Measurements from ENCODE around the gene FBN1.

Gene FBN1

DNA sequence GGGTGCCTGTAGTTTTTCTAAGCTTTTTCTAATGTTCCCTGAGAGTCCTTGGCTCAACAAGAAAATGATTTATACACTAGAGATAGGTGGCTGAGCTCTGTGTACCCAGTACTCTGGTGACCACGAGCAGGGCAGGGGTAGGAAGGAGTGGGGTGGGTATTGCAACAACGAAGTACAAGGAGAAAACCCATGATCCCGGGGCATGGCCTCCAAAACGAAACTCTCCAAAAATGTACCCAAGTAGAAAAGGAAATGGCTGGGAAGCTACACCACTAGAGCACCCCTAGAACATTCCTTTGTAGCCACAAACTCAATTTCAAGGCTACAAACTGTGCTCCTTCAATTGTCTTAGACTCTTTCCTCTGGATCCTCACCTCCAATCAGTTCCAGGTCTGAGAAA, 175.4 kb downstream of the FBN1 start:
- Histone ChIP-seq H3K9me3 (ENCODE audit: control insufficient read depth, insufficient read depth, low read length) (no peaks in the 10 kb centered on the region), H3K4me3 (ENCODE audit: low read depth, low read length) (no peak overlapping the region), H3K36me3 (ENCODE audit: control insufficient read depth, insufficient read depth, low read length) (no peaks in the 10 kb centered on the region), H3K4me1 (ENCODE audit: control insufficient read depth, insufficient read depth, low read length) (no peaks in the 10 kb centered on the region), H3K27me3 (ENCODE audit: control insufficient read depth, insufficient read depth, low read length) (no peaks in the 10 kb centered on the region), H3K9ac (ENCODE audit: low read depth, low read length) (no peak overlapping the region)

DNA sequence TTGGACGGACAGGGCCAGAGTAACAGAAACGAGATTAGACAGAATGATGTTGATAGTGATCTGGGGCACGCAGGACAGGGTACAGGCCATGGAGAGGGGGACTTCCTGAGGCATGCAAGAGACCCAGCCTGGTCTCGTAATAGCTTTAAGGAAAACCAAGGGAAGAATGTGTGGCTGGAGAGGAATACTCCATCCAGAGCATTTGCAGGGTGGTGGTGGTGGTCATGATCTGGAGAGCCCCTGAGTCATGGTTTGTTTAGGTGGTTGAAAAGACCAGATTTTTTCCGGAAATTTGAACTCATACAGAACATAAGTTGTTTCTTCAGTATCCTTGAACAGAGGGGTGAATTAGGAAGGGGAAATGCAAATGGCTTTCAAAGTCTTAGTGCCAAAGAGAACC, 175.8 kb downstream of the FBN1 start:
- Histone ChIP-seq H3K36me3 (ENCODE audit: control insufficient read depth, insufficient read depth, low read length) (no peaks in the 10 kb centered on the region), H3K4me3 (ENCODE audit: low read depth, low read length) (no peak overlapping the region)

DNA sequence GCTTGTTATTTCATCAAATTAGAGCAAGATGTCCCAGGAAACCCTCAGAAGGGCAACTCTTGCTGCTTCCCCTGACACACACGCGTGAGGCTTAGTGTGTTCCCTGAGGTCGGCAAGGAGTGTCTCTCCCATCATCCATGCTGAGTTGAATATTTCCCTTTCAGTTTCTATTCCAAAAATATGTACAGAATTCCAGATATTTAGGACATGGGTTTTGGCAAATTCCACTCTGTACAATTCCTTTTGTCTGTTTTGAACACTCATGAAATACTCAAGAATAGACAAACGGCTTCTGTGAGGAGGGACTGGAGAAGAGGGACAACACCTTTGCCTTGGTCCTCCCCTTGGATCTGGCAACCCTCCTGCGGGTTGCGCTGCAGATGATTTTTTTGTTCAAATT, 176.2 kb downstream of the FBN1 start:
- no peaks in the 10 kb centered on the region for H3K9me3 ChIP-seq (ENCODE audit: control insufficient read depth, insufficient read depth, low read length)
- H3K9ac ChIP-seq (ENCODE audit: low read depth, low read length): no peak overlapping the region
- no peaks in the 10 kb centered on the region for H3K4me1 ChIP-seq (ENCODE audit: control insufficient read depth, insufficient read depth, low read length)
- H3K4me3 ChIP-seq (ENCODE audit: low read depth, low read length): no peak overlapping the region
- H3K36me3 ChIP-seq (ENCODE audit: control insufficient read depth, insufficient read depth, low read length): no peaks in the 10 kb centered on the region
- no peaks in the 10 kb centered on the region for H3K27me3 ChIP-seq (ENCODE audit: control insufficient read depth, insufficient read depth, low read length)

More for the DNA sequence above, 175.8 kb downstream of the FBN1 start:
- H3K9me3 ChIP-seq (ENCODE audit: control insufficient read depth, insufficient read depth, low read length): no peaks in the 10 kb centered on the region
- H3K27me3 ChIP-seq (ENCODE audit: control insufficient read depth, insufficient read depth, low read length): no peaks in the 10 kb centered on the region
- H3K9ac ChIP-seq (ENCODE audit: low read depth, low read length): no peak overlapping the region
- no peaks in the 10 kb centered on the region for H3K4me1 ChIP-seq (ENCODE audit: control insufficient read depth, insufficient read depth, low read length)

DNA sequence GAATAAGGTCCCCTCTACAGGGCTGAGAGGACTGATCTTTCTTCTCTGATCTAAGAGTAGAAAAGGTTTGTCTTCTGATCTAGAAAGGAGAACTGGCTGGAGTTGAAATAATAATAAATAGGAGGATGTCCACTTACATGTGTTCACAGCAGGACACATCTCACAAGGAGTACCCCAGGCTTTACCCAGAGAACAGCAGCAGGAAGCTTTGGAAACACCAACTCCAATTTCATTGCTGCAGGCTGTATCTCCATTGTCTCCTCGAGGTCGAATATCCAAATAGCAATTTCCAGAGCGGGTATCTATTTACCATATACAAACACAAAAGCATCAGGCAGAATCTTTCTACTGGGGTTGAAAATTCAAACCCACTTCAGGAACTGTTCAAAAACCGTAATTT, 177.7 kb downstream of the FBN1 start:
- Histone ChIP-seq H3K27me3 (ENCODE audit: control insufficient read depth, insufficient read depth, low read length) (no peaks in the 10 kb centered on the region), H3K9me3 (ENCODE audit: control insufficient read depth, insufficient read depth, low read length) (no peaks in the 10 kb centered on the region), H3K9ac (ENCODE audit: low read depth, low read length) (no peak overlapping the region), H3K4me3 (ENCODE audit: low read depth, low read length) (no peak overlapping the region), H3K36me3 (ENCODE audit: control insufficient read depth, insufficient read depth, low read length) (no peaks in the 10 kb centered on the region), H3K4me1 (ENCODE audit: control insufficient read depth, insufficient read depth, low read length) (no peaks in the 10 kb centered on the region)

DNA sequence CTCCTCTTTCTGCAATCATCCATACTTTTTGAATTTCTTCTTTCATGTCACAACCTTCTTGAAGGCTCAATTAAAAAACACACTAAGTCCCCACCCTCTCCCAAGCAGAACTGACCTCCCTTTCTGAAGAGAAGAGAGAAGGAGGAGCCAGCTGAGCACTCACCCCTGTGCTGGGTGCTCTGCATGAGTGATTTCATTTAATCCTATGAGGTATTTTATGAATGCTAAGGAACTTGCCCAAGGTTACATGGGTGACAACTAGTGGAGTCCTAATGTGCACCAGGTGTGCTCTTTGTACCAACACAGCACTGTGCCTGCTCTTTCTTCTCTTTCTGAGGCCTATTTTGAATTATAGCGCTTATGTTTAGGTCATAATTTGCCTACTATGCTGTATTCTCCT, 178.7 kb downstream of the FBN1 start:
- H3K9me3 ChIP-seq (ENCODE audit: control insufficient read depth, insufficient read depth, low read length): no peaks in the 10 kb centered on the region
- no peaks in the 10 kb centered on the region for H3K4me1 ChIP-seq (ENCODE audit: control insufficient read depth, insufficient read depth, low read length)
- no peak overlapping the region for H3K4me3 ChIP-seq (ENCODE audit: low read depth, low read length)
- no peak overlapping the region for H3K9ac ChIP-seq (ENCODE audit: low read depth, low read length)
- no peaks in the 10 kb centered on the region for H3K27me3 ChIP-seq (ENCODE audit: control insufficient read depth, insufficient read depth, low read length)
- H3K36me3 ChIP-seq (ENCODE audit: control insufficient read depth, insufficient read depth, low read length): no peaks in the 10 kb centered on the region

DNA sequence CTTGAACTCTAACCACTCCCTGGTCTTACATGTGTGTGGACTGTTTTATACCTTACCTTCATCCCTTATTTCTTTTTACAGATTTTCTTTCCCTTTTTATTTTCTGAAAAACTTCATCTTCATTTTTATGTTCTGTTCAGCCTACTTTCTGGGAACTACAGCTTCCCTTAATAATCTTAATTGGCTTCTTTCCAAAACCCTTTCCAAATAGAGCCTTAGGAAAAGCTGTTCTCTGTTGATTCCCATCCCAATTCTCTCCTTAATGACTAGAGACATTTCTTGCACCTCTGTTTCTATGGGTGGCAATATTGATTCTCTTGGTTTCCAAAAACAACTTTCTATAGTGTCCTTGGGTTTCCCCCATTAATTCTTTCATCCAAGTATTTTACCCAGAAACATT, 179.4 kb downstream of the FBN1 start:
- H3K27me3 ChIP-seq (ENCODE audit: control insufficient read depth, insufficient read depth, low read length): no peaks in the 10 kb centered on the region
- H3K4me1 ChIP-seq (ENCODE audit: control insufficient read depth, insufficient read depth, low read length): no peaks in the 10 kb centered on the region
- no peaks in the 10 kb centered on the region for H3K36me3 ChIP-seq (ENCODE audit: control insufficient read depth, insufficient read depth, low read length)
- no peaks in the 10 kb centered on the region for H3K9me3 ChIP-seq (ENCODE audit: control insufficient read depth, insufficient read depth, low read length)
- H3K4me3 ChIP-seq (ENCODE audit: low read depth, low read length): no peak overlapping the region
- no peak overlapping the region for H3K9ac ChIP-seq (ENCODE audit: low read depth, low read length)

DNA sequence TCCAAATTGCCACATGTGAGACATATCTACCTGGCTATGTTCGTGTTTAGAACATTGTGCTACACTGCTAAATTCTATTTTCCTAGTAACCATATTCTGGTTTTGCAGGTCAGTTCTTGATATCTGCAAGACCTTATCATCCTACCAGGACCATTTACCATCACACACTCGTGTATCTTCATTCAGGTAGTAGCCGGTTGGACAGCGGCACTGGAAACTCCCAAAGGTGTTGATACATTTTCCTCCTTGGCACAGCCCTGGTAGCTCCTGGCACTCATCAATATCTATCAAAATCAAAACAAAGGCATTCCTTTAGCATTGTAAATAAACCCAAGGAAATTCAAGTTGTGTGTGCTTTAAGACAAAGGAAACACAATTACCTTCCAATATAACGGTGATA, 180.1 kb downstream of the FBN1 start:
- Histone ChIP-seq H3K4me1 (ENCODE audit: control insufficient read depth, insufficient read depth, low read length) (no peaks in the 10 kb centered on the region), H3K36me3 (ENCODE audit: control insufficient read depth, insufficient read depth, low read length) (no peaks in the 10 kb centered on the region), H3K27me3 (ENCODE audit: control insufficient read depth, insufficient read depth, low read length) (no peaks in the 10 kb centered on the region), H3K9ac (ENCODE audit: low read depth, low read length) (no peak overlapping the region), H3K9me3 (ENCODE audit: control insufficient read depth, insufficient read depth, low read length) (no peaks in the 10 kb centered on the region), H3K4me3 (ENCODE audit: low read depth, low read length) (no peak overlapping the region)

DNA sequence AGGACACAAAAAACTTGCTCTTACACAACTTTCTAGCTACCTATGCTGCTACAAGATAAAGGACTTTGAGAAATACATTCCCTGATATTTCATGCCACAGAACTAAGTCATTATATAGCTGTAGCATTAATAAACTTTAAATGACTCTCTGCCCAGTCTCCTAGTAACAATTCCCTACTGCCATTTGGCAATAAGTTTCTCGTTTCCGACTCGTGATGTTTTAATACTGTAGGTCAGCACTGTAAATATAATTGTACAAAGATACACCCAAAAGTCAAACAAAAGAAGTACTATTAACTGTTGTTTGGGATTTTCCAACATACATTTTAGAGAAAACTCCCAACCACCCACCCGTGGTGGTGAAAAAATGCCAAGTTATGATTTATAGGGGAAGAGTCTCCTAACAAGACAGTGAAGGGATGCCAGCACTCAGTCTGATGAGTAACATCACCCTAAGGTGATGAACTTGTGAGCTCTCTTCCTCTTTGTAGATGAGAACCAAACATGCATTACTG, 182.1 kb downstream of the FBN1 start:
- H3K27me3 ChIP-seq (ENCODE audit: control insufficient read depth, insufficient read depth, low read length): no peaks in the 10 kb centered on the region
- no peaks in the 10 kb centered on the region for H3K4me1 ChIP-seq (ENCODE audit: control insufficient read depth, insufficient read depth, low read length)
- no peak overlapping the region for H3K4me3 ChIP-seq (ENCODE audit: low read depth, low read length)
- H3K36me3 ChIP-seq (ENCODE audit: control insufficient read depth, insufficient read depth, low read length): no peaks in the 10 kb centered on the region
- no peak overlapping the region for H3K9ac ChIP-seq (ENCODE audit: low read depth, low read length)
- H3K9me3 ChIP-seq (ENCODE audit: control insufficient read depth, insufficient read depth, low read length): no peaks in the 10 kb centered on the region

DNA sequence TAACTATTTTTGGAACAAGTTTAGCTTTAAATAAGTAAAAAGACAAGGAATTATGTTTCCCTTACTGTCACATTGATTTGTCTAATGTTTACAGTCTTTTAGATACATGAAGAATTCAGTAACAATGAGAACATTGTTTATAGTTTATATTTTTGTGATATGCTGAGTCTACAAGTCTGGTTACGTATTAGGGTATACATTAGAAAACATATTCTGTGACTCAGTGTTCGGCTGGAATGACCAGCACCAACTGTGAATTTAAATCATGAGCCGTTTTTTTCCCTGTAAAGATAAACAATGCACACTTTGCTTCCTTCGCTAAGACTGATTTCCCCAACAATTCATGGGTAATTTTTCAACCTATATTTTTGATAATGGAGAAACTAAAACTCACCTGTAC, 182.8 kb downstream of the FBN1 start:
- Histone ChIP-seq H3K4me3 (ENCODE audit: low read depth, low read length) (no peak overlapping the region), H3K9ac (ENCODE audit: low read depth, low read length) (no peak overlapping the region), H3K9me3 (ENCODE audit: control insufficient read depth, insufficient read depth, low read length) (no peaks in the 10 kb centered on the region), H3K36me3 (ENCODE audit: control insufficient read depth, insufficient read depth, low read length) (no peaks in the 10 kb centered on the region), H3K27me3 (ENCODE audit: control insufficient read depth, insufficient read depth, low read length) (no peaks in the 10 kb centered on the region), H3K4me1 (ENCODE audit: control insufficient read depth, insufficient read depth, low read length) (no peaks in the 10 kb centered on the region)

DNA sequence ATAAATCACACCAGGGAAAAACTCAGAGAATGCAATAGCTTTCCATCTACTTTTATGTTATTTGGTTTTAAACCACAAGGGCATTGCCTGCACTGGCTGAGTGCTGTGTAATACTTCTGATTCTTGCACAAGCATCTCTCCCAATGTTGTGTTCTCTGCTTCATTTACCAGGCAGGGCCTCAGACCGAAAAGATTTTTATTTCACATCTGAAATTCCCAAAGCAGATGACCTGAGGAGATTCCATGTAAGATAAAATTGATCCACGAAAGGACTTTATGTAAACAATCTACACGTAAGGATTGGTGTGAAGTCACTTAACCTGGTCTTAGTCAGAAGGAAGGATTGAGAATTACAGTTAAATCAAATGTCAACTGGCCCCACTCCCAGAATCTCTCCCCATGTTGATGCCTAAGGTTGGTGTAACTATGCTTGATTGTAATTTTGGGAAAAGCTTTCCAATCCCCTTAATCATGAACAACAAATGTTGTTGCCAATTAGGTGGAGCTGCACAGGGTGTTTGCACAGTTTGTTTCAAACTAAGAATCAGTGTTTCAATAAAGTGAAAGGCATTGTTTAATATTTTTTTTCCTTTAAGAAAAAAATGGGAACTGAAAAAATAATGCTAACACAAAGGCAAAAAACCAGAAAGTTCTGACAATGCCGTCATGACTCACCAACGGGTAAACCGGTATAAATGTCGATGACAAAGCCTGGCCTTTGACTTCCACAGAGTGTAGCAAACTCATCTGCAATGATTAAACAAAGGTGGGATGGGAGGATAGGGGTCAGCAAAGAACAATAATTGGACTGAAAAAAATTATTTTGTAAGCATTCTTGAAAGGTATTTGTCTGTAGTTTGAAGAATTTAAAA, 185.7 kb downstream of the FBN1 start:
- no peak overlapping the region for H3K9ac ChIP-seq (ENCODE audit: low read depth, low read length)
- no peaks in the 10 kb centered on the region for H3K36me3 ChIP-seq (ENCODE audit: control insufficient read depth, insufficient read depth, low read length)
- H3K4me1 ChIP-seq (ENCODE audit: control insufficient read depth, insufficient read depth, low read length): no peaks in the 10 kb centered on the region

DNA sequence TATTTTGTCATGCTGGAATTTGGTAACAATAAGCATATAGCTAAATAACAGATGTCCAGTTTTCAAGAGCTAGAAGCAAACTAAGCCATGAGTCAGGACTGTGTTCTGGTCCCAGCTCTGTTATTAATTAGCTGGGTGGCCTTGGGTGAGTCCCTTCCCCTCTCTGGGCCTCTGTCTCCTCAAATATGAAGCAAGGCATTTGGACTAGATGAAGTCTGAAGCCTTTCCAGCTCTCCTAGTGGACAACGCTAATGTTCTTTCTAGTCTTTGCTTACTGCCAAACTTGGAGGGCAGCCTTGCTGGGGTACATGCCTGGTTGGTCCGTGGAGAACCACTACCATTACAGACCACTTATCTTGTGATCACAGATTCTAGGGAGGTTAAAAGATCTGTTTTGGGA, 186.6 kb downstream of the FBN1 start:
- no peak overlapping the region for H3K9ac ChIP-seq (ENCODE audit: low read depth, low read length)
- no peaks in the 10 kb centered on the region for H3K4me1 ChIP-seq (ENCODE audit: control insufficient read depth, insufficient read depth, low read length)
- H3K27me3 ChIP-seq (ENCODE audit: control insufficient read depth, insufficient read depth, low read length): no peaks in the 10 kb centered on the region
- no peak overlapping the region for H3K4me3 ChIP-seq (ENCODE audit: low read depth, low read length)
- no peaks in the 10 kb centered on the region for H3K36me3 ChIP-seq (ENCODE audit: control insufficient read depth, insufficient read depth, low read length)
- no peaks in the 10 kb centered on the region for H3K9me3 ChIP-seq (ENCODE audit: control insufficient read depth, insufficient read depth, low read length)

More for the DNA sequence above, 185.7 kb downstream of the FBN1 start:
- Histone ChIP-seq H3K9me3 (ENCODE audit: control insufficient read depth, insufficient read depth, low read length) (no peaks in the 10 kb centered on the region), H3K27me3 (ENCODE audit: control insufficient read depth, insufficient read depth, low read length) (no peaks in the 10 kb centered on the region), H3K4me3 (ENCODE audit: low read depth, low read length) (no peak overlapping the region)

DNA sequence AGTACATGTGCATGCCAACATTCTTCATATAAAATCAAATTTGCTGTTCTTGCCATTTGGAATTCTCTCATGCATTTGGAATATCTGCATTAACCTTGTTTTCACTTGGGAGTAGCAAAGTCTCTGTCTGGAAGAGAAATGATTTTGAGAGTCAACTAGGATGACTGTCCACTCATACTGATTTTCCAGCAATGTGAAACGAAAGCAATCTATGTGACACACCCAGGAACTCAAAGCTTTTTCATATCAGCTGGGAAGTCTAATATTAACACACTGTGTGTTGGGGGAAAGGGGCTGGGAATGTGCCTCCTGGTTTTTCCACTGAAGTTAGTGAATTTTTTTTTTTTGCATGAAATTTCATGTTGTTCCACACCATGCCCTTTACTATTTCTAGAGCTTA, 189.4 kb downstream of the FBN1 start:
- no peaks in the 10 kb centered on the region for H3K36me3 ChIP-seq (ENCODE audit: control insufficient read depth, insufficient read depth, low read length)
- no peaks in the 10 kb centered on the region for H3K9me3 ChIP-seq (ENCODE audit: control insufficient read depth, insufficient read depth, low read length)
- H3K4me3 ChIP-seq (ENCODE audit: low read depth, low read length): no peak overlapping the region
- H3K4me1 ChIP-seq (ENCODE audit: control insufficient read depth, insufficient read depth, low read length): no peaks in the 10 kb centered on the region
- H3K27me3 ChIP-seq (ENCODE audit: control insufficient read depth, insufficient read depth, low read length): no peaks in the 10 kb centered on the region
- no peak overlapping the region for H3K9ac ChIP-seq (ENCODE audit: low read depth, low read length)

Measured in iPS-15b (cell line).